AG10803 (cell line): ENCODE data around the gene GALK2.
"Not testable (repeated sequence)": the region's sequence is repeated elsewhere in the genome, so short reads cannot be mapped to it uniquely, and the experiment has no call there.

Experiments used
- DNase-seq: peaks from one replicate; pipeline ENCODE4 v3.0.0; 2010; ENCODE audit warnings: low read depth
- H3K4me3 ChIP-seq: 2 replicates; pipeline ENCODE4 v1.5.1; 2011; ENCODE audit warnings: mild to moderate bottlenecking, low read length, control low read depth
- TF ChIP-seq, protein P1 (sequence below): conservative IDR thresholded peaks from 2 replicates; pipeline ENCODE4 v1.5.1; 2011; ENCODE audit warnings: mild to moderate bottlenecking, low read length, control low read depth, inconsistent platforms

Gene GALK2

DNA sequence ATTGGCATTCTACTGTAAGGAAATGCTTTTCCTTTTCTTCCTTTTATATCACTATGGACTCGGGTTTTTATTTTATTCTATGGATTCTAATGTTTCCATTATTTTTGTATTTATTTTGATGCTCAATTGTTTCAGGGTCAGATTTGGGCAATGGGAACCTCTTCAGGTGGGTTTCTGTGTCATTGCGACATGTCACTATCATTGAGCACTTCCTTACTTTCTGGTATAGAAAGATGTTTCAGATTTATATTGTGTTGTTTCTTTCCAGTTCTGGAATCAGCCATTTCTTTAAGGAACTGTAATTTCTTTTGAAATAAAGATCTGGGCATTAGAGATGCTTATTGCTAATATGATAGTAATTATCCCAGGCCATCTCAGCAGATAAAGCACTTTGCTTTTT, 21.8 kb downstream of the GALK2 start:
- TF ChIP-seq, protein P1, sequence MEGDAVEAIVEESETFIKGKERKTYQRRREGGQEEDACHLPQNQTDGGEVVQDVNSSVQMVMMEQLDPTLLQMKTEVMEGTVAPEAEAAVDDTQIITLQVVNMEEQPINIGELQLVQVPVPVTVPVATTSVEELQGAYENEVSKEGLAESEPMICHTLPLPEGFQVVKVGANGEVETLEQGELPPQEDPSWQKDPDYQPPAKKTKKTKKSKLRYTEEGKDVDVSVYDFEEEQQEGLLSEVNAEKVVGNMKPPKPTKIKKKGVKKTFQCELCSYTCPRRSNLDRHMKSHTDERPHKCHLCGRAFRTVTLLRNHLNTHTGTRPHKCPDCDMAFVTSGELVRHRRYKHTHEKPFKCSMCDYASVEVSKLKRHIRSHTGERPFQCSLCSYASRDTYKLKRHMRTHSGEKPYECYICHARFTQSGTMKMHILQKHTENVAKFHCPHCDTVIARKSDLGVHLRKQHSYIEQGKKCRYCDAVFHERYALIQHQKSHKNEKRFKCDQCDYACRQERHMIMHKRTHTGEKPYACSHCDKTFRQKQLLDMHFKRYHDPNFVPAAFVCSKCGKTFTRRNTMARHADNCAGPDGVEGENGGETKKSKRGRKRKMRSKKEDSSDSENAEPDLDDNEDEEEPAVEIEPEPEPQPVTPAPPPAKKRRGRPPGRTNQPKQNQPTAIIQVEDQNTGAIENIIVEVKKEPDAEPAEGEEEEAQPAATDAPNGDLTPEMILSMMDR = no peak
- DNase-seq = no peak

DNA sequence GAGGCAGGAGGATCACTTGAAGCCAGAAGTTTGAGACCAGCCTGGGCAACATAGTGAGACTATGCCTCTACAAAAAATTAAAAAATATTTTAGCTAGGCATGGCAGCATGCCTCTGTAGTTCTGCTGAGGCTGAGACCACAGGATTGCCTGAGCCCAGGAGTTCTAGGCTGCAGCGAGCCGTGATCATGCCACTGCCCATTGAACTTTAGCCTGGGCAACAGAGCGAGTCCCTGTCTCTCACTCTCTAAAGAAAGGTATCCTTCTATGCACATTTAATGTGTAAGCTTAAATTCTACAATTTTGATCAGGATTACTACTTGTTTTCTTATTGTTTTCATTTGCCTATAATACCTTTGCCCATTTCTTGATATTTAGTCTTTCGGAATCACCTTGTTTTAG, 26.8 kb downstream of the GALK2 start:
- DNase-seq = no peak
- no peak overlapping the region for H3K4me3 ChIP-seq
- TF ChIP-seq, protein P1 = no peak

More for the DNA sequence above, 21.8 kb downstream of the GALK2 start:
- H3K4me3 ChIP-seq = no peak overlapping the region

DNA sequence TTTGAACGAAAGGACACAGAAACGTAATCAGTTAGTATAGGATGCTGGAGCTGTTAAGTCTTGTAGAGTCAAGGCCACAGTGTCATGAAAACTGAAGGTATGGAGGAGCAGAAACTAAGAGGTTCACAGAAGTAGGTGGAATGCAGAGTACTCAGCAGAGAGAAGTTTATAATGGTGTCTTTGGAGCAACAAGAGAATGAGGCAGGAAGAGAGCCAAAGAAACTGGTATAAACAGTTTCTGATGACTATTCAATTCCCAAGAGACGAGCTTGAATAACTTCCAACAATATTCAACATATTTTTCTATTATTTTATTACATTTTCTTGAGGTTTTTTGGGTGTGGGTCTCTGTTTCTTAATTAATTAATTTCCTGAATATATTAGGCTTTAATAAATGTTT, 29.6 kb downstream of the GALK2 start:
- TF ChIP-seq, protein P1 = no peak
- no peak overlapping the region for H3K4me3 ChIP-seq
- DNase-seq = peak; percentile 11

DNA sequence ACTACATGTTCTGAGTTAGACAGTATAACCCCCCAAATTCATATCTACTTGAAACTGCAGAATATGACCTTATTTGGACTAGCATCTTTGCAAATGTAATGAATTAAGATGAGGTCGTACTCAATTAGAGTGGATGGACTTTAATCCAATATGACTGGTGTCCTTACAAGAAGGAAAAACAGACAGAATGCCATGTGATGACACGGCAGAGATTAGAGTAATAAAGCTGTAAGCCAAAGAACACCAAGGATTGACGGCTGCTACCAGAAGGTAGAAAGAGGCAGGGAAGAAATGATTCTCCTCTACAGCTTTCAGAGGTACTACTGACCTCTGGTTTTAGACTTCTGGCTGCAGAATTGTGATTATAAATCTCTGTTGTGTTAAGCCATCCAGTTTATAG, 30.3 kb downstream of the GALK2 start:
- no peak for DNase-seq
- TF ChIP-seq, protein P1 = no peak
- no peak overlapping the region for H3K4me3 ChIP-seq

DNA sequence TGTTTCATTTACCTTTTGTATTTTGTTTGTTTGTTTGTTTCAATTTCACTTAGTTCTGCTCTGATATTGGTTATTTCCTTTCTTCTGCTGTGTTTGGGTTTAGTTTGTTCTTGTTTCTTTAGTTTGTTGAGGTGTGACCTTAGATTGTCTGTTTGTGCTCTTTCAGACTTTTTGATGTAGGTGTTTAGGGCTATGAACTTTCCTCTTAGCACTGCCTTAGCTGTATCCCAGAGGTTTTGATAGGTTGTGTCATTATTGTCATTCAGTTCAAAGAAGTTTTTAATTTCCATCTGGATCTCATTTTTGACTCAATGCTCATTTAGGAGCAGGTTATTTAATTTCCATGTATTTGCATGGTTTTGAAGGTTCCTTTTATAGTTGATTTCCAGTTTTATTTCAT, 38.1 kb downstream of the GALK2 start:
- not testable (repeated sequence) for DNase-seq

DNA sequence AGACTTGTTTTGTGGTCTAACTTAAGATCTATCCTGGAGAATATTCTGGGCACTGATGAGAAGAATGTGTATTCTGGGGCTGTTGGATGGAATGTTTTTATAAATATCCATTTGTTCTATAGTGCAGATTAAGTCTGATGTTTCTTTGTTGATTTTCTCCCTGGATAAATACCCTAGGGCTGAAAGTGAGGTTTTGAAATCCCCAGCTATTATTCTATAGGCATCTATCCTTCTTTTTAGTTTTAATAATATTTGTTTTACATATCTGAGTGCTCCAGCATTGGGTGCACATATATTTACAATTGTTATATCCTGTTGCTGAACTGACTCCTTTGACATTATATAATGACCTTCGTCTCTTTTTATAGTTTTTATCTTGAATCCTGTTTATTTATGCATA, 42.9 kb downstream of the GALK2 start:
- DNase-seq = no peak
- no peak overlapping the region for H3K4me3 ChIP-seq
- TF ChIP-seq, protein P1 = no peak

More for the DNA sequence above, 38.1 kb downstream of the GALK2 start:
- H3K4me3 ChIP-seq = not testable (repeated sequence)

DNA sequence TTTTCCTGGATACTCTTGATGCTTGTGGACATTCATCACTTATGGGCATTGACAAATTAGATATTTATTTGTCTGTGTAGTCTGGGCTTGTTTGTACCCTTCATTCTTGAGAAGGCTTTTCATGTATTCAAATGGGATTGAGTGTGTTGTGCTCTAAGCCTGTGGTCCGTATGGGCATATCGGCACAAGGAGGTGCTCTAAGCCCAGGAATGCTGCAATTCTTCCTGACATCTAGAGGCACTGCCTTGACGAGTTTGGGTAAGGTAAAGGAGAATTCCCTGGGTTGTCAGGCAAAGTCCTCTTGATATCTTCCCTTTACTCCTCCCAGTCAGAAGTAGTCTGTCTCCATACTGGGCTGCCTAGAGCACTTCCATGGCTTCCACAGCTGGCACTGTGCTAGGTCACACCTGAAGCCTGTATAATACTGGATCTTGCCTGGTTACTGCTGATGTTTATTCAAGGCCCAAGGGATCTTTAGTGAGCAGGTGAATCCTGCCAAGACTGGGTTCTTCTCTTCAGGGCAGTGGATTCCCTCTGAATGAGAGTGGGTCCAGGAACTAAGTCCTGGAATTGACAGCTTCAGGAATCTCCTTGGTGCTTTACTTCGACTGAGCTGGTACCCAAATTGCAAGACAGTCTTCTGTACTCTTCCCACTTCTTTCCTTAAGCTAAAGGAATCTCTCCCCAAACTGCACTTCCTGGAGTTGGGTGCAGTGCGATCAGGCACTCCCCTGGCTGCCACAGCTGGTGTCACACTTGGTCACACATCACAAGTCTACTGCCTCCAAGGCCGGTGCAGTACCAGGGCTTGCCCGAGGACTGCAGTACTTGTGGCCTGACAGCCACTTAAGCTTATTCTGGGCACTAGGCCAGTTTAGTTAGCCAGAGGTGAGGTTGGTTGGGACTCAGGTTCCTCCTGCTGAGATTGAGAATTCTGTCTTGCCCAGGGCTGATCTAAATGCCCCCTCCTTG, 46.0 kb downstream of the GALK2 start:
- no peak for DNase-seq
- TF ChIP-seq, protein P1 = no peak
- no peak overlapping the region for H3K4me3 ChIP-seq
